ENCODE measurements around the gene SDHA. TPM values are rescaled to one million over a fixed set of nuclear protein-coding genes. Genes with fewer than 3 reads are reported as not detected.

The SDHA gene
- total RNA-seq, 1 experiment from 2014 or later = 140 TPM

- BruUV-seq (replicated peaks) = no TSS peak
- CTCF ChIA-PET = interaction anchor here (0.8 kb wide), 1 partner anchor 15 kb away, joined by 3 read pairs; no protein-coding TSS in a partner anchor
- no peak for TF ChIP-seq CTCF (IDR thresholded peaks at IDR 0.05; ENCODE audit: insufficient read depth in 1 of 2, low read depth in 1 of 2, low read length in 1 of 2, severe bottlenecking in 1 of 2, unreplicated experiment in 1 of 2)
- H3K4me3 Mint-ChIP-seq (ENCODE audit: unreplicated experiment) = no peak overlapping the region
- Histone ChIP-seq H3K9me3 (no peaks in the 10 kb centered on the region), H3K4me1 (no peaks in the 10 kb centered on the region), H3K4me3 (ENCODE audit: low read depth, low read length) (no peak overlapping the region), H3K36me3 (ENCODE audit: control insufficient read depth, insufficient read depth, low read length) (no peaks in the 10 kb centered on the region), H3K27me3 (replicated peaks; ENCODE audit: control insufficient read depth, insufficient read depth, low read length) (no peaks in the 10 kb centered on the region)
- H3K9me3 Mint-ChIP-seq (ENCODE audit: unreplicated experiment) = no peaks in the 10 kb centered on the region
- H3K4me1 Mint-ChIP-seq (ENCODE audit: low read depth, unreplicated experiment) = peaks cover 7% of the 10 kb centered on the region
- H3K27ac Mint-ChIP-seq (ENCODE audit: unreplicated experiment) = no peak overlapping the region
- DNase-seq = no peak
- H3K36me3 Mint-ChIP-seq (ENCODE audit: insufficient read depth, unreplicated experiment) = peaks cover 27% of the 10 kb centered on the region
- H3K27me3 Mint-ChIP-seq (ENCODE audit: insufficient read depth, unreplicated experiment) = no peaks in the 10 kb centered on the region
- POLR2A ChIA-PET = no interaction called here
- intact Hi-C loops (cut with micrococcal nuclease; ENCODE audit: unreplicated experiment) = no loop called here
These were observed 14.7 kb upstream of the SDHA start for GRCh38 chr5:203246-203930.

- H3K4me1 Mint-ChIP-seq (ENCODE audit: low read depth, unreplicated experiment) = peaks cover 7% of the 10 kb centered on the region
- H3K4me3 Mint-ChIP-seq (ENCODE audit: unreplicated experiment) = no peak overlapping the region
- no peak overlapping the region for H3K27ac Mint-ChIP-seq (ENCODE audit: unreplicated experiment)
- ChIA-PET CTCF (no interaction called here), POLR2A (no interaction called here)
- Histone ChIP-seq H3K4me1 (no peaks in the 10 kb centered on the region), H3K9me3 (no peaks in the 10 kb centered on the region), H3K36me3 (ENCODE audit: control insufficient read depth, insufficient read depth, low read length) (no peaks in the 10 kb centered on the region), H3K4me3 (ENCODE audit: low read depth, low read length) (no peak overlapping the region), H3K27me3 (replicated peaks; ENCODE audit: control insufficient read depth, insufficient read depth, low read length) (no peaks in the 10 kb centered on the region)
- H3K36me3 Mint-ChIP-seq (ENCODE audit: insufficient read depth, unreplicated experiment) = peaks cover 25% of the 10 kb centered on the region
- no TSS peak for BruUV-seq (replicated peaks)
- H3K27me3 Mint-ChIP-seq (ENCODE audit: insufficient read depth, unreplicated experiment) = no peaks in the 10 kb centered on the region
- DNase-seq = no peak
- TF ChIP-seq CTCF (IDR thresholded peaks at IDR 0.05; ENCODE audit: insufficient read depth in 1 of 2, low read depth in 1 of 2, low read length in 1 of 2, severe bottlenecking in 1 of 2, unreplicated experiment in 1 of 2) = no peak
- intact Hi-C loops (cut with micrococcal nuclease; ENCODE audit: unreplicated experiment) = no loop called here
- H3K9me3 Mint-ChIP-seq (ENCODE audit: unreplicated experiment) = no peaks in the 10 kb centered on the region
These were observed 14.1 kb upstream of the SDHA start for GRCh38 chr5:204001-204400.

GRCh38 chr5:204462-204861 is 13.7 kb upstream of the SDHA start:
- no peak for DNase-seq
- peaks cover 7% of the 10 kb centered on the region for H3K4me1 Mint-ChIP-seq (ENCODE audit: low read depth, unreplicated experiment)
- no peak for TF ChIP-seq CTCF (IDR thresholded peaks at IDR 0.05; ENCODE audit: insufficient read depth in 1 of 2, low read depth in 1 of 2, low read length in 1 of 2, severe bottlenecking in 1 of 2, unreplicated experiment in 1 of 2)
- no peaks in the 10 kb centered on the region for H3K27me3 ChIP-seq (replicated peaks; ENCODE audit: control insufficient read depth, insufficient read depth, low read length)
- H3K27me3 Mint-ChIP-seq (ENCODE audit: insufficient read depth, unreplicated experiment) = no peaks in the 10 kb centered on the region
- no TSS peak for BruUV-seq (replicated peaks)
- POLR2A ChIA-PET = no interaction called here
- intact Hi-C loops (cut with micrococcal nuclease; ENCODE audit: unreplicated experiment) = no loop called here
- H3K9me3 ChIP-seq = no peaks in the 10 kb centered on the region
- H3K4me3 ChIP-seq (ENCODE audit: low read depth, low read length) = no peak overlapping the region
- no peaks in the 10 kb centered on the region for H3K4me1 ChIP-seq
- H3K9me3 Mint-ChIP-seq (ENCODE audit: unreplicated experiment) = no peaks in the 10 kb centered on the region
- no peak overlapping the region for H3K27ac Mint-ChIP-seq (ENCODE audit: unreplicated experiment)
- CTCF ChIA-PET = no interaction called here
- H3K36me3 Mint-ChIP-seq (ENCODE audit: insufficient read depth, unreplicated experiment) = peaks cover 21% of the 10 kb centered on the region
- no peak overlapping the region for H3K4me3 Mint-ChIP-seq (ENCODE audit: unreplicated experiment)
- no peaks in the 10 kb centered on the region for H3K36me3 ChIP-seq (ENCODE audit: control insufficient read depth, insufficient read depth, low read length)

All from Caco-2 (cell line).